Measurements from ENCODE around the gene ZNF639.

ZNF639 gene

DNA sequence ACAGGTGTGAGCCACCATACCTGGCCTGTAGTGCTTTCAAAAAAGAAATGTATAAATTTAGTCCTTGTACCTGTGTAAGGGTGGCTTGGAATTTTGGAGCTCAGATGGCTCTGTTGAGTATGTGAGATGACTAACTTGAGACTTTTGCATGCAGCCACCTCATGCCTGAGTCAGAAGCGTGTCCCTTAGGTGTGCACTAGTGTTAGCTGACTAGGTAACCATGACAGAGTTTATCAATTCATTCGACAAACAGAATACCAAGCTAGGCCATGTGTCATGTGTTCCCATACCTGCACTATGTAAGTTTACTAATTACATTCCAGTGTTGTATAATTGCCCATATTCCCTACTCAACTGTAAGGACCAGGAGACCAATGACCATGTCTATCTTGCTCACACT lies 4.0 kb upstream of the ZNF639 start:
- Histone ChIP-seq H3K4me3 (ENCODE audit: insufficient read length, low read depth) (no peak overlapping the region), H3K9me3 (ENCODE audit: insufficient read depth, low read length) (no peaks in the 10 kb centered on the region), H3K27me3 (ENCODE audit: insufficient read depth, insufficient read length) (no peaks in the 10 kb centered on the region), H3K9ac (ENCODE audit: insufficient read length, low read depth) (no peak overlapping the region), H3K36me3 (ENCODE audit: insufficient read depth, insufficient read length, low read length) (no peaks in the 10 kb centered on the region), H3K4me1 (ENCODE audit: insufficient read depth, insufficient read length) (no peaks in the 10 kb centered on the region)
- no peak for DNase-seq (ENCODE audit: low read depth, low spot score)
- TF ChIP-seq SUZ12 (IDR thresholded peaks at IDR 0.05; ENCODE audit: extremely low read depth, insufficient read depth, insufficient read length) (no peak), ZNF274 (IDR thresholded peaks at IDR 0.05; ENCODE audit: low read depth, low read length) (no peak), YY1 (IDR thresholded peaks at IDR 0.05; ENCODE audit: insufficient read depth, insufficient read length) (no peak)

DNA sequence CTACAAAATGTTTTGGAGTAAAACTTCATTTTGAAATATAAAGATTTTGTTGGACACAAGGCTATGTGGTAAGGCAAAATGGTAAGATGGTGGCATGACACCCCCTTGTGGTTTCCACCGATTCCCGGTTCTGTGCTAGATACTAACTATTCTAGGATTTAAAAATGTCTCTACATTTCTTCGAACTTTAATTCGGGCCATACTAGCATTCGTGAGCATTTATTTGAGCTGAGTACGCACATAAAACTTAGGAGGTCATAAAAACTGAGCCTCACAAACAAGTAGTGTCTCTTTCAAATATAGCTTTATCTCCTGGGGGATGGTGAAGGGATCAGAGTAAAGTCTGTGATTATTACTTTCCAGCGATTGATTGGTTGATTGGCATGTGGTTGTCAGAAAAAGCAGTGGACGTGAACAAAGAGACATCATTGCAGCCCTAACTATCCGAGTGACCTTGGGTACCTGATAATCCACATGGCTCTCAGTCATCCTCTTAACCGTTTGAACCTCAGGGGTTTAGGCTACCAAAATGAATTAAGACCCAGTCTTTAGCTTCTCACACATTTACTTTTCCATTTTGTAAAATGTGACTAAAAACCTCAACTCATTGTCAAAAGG lies 1.1 kb upstream of the ZNF639 start:
- Histone ChIP-seq H3K36me3 (ENCODE audit: insufficient read depth, insufficient read length, low read length) (peaks cover 19% of the 10 kb centered on the region), H3K4me3 (ENCODE audit: insufficient read length, low read depth) (peak overlapping the region; percentile 97), H3K4me1 (ENCODE audit: insufficient read depth, insufficient read length) (no peaks in the 10 kb centered on the region), H3K9me3 (ENCODE audit: insufficient read depth, low read length) (no peaks in the 10 kb centered on the region), H3K27me3 (ENCODE audit: insufficient read depth, insufficient read length) (no peaks in the 10 kb centered on the region), H3K9ac (ENCODE audit: insufficient read length, low read depth) (no peak overlapping the region)
- no peak for DNase-seq (ENCODE audit: low read depth, low spot score)
- TF ChIP-seq YY1 (IDR thresholded peaks at IDR 0.05; ENCODE audit: insufficient read depth, insufficient read length) = no peak
- no peak for TF ChIP-seq SUZ12 (IDR thresholded peaks at IDR 0.05; ENCODE audit: extremely low read depth, insufficient read depth, insufficient read length)
- no peak for TF ChIP-seq ZNF274 (IDR thresholded peaks at IDR 0.05; ENCODE audit: low read depth, low read length)

DNA sequence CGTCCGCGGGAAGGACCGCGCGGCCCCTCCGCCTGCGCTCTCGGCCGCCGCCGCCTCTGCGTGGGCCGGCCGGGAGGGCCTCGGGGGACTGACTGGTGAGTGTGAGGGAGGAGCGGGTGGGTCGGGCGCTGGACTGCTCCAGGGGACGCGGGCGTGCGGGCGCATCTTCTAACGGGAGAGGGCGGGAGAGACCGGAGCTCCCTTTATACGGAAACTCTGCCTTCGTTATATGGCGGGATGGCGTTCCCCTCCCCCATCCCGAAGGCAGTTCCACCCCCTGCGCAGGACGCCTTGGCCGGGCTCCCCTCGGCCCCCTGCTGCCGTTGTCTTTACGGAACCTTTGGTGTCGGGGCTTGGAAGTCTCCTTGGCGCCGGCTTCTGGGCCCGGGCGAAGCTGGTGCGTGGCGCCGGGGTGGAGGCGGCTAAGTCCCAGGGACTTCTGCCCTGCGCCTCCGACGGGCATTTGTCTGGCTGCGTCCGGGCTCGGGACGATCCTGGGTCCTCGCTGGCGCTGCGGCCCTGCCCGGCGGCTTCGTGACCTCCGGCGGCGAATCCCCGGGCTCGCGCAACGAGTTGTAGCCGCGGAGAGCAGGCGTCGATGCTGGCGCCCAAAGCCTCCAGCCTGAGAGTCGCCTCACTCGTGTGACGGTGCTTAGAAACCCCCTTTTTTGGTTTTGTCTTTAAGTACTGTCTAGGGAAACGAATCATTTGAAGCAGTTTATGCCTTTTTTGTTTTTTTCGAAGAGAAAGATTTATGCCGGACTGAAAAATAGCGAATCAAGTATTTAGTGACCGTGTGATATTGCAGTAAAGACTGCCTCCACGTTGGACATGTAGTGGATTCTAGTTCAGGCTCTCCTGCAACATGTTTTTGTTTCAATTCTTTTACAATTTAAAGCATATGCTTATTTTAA lies 623 bp downstream of the ZNF639 start:
- peak overlapping the region; percentile 97 for H3K9ac ChIP-seq (ENCODE audit: insufficient read length, low read depth)
- TF ChIP-seq SUZ12 (IDR thresholded peaks at IDR 0.05; ENCODE audit: extremely low read depth, insufficient read depth, insufficient read length) (no peak), YY1 (IDR thresholded peaks at IDR 0.05; ENCODE audit: insufficient read depth, insufficient read length) (no peak), ZNF274 (IDR thresholded peaks at IDR 0.05; ENCODE audit: low read depth, low read length) (no peak)
- peak; percentile 40 for DNase-seq (ENCODE audit: low read depth, low spot score)

DNA sequence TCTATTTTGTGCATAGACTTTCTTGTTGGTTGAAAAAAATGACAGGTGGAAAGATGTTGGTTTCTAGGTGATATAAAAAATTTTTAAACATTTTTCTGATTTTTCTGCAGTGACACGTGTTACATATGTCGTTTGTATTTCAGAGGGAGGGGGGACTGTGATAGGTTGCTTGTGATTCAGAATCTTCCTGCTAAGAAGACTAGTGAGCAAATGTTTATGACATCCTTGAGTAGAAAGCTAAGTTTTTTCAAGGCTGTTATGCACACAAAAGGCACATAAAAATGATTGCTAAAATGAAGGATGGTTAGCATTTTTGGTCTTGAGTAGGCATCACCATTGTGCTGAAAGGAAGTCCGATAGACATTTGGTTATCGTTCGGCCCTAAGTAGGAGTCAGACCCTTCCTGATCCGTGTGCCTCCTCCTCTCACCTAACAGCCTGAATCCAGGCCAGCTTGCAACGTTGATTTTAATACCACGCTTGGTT lies 1.5 kb downstream of the ZNF639 start:
- Histone ChIP-seq H3K36me3 (ENCODE audit: insufficient read depth, insufficient read length, low read length) (peaks cover 44% of the 10 kb centered on the region), H3K27me3 (ENCODE audit: insufficient read depth, insufficient read length) (no peaks in the 10 kb centered on the region), H3K4me1 (ENCODE audit: insufficient read depth, insufficient read length) (no peaks in the 10 kb centered on the region), H3K9ac (ENCODE audit: insufficient read length, low read depth) (peak overlapping the region; percentile 97), H3K9me3 (ENCODE audit: insufficient read depth, low read length) (no peaks in the 10 kb centered on the region), H3K4me3 (ENCODE audit: insufficient read length, low read depth) (peak overlapping the region; percentile 97)
- TF ChIP-seq YY1 (IDR thresholded peaks at IDR 0.05; ENCODE audit: insufficient read depth, insufficient read length) (no peak), ZNF274 (IDR thresholded peaks at IDR 0.05; ENCODE audit: low read depth, low read length) (no peak), SUZ12 (IDR thresholded peaks at IDR 0.05; ENCODE audit: extremely low read depth, insufficient read depth, insufficient read length) (no peak)
- no peak for DNase-seq (ENCODE audit: low read depth, low spot score)

More for the DNA sequence above, 623 bp downstream of the ZNF639 start:
- Histone ChIP-seq H3K4me3 (ENCODE audit: insufficient read length, low read depth) (peak overlapping the region; percentile 97), H3K36me3 (ENCODE audit: insufficient read depth, insufficient read length, low read length) (peaks cover 36% of the 10 kb centered on the region), H3K27me3 (ENCODE audit: insufficient read depth, insufficient read length) (no peaks in the 10 kb centered on the region), H3K4me1 (ENCODE audit: insufficient read depth, insufficient read length) (no peaks in the 10 kb centered on the region), H3K9me3 (ENCODE audit: insufficient read depth, low read length) (no peaks in the 10 kb centered on the region)

DNA sequence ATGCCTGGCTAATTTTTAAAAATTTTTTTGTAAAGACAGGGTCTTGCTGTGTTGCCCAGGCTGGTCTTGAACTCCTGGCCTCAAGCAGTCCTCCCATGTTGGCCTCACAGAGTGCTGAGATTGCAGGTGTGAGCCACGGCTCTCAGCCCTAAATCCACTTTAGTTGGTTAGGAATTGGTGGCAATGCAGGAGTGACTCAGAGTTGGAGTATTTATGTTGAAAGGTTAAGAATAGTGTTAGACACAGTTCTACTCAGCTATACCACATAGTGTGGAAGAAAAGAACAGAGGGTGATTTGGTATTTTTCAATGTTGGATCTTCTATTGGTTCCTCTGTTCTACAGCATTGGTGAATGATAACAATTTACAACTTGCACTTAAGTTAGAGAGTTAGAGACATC lies 7.6 kb downstream of the ZNF639 start:
- Histone ChIP-seq H3K36me3 (ENCODE audit: insufficient read depth, insufficient read length, low read length) (peaks cover 96% of the 10 kb centered on the region), H3K9me3 (ENCODE audit: insufficient read depth, low read length) (no peaks in the 10 kb centered on the region), H3K27me3 (ENCODE audit: insufficient read depth, insufficient read length) (no peaks in the 10 kb centered on the region), H3K4me3 (ENCODE audit: insufficient read length, low read depth) (no peak overlapping the region), H3K4me1 (ENCODE audit: insufficient read depth, insufficient read length) (no peaks in the 10 kb centered on the region), H3K9ac (ENCODE audit: insufficient read length, low read depth) (no peak overlapping the region)
- no peak for TF ChIP-seq SUZ12 (IDR thresholded peaks at IDR 0.05; ENCODE audit: extremely low read depth, insufficient read depth, insufficient read length)
- TF ChIP-seq YY1 (IDR thresholded peaks at IDR 0.05; ENCODE audit: insufficient read depth, insufficient read length) = no peak
- no peak for TF ChIP-seq ZNF274 (IDR thresholded peaks at IDR 0.05; ENCODE audit: low read depth, low read length)
- no peak for DNase-seq (ENCODE audit: low read depth, low spot score)

DNA sequence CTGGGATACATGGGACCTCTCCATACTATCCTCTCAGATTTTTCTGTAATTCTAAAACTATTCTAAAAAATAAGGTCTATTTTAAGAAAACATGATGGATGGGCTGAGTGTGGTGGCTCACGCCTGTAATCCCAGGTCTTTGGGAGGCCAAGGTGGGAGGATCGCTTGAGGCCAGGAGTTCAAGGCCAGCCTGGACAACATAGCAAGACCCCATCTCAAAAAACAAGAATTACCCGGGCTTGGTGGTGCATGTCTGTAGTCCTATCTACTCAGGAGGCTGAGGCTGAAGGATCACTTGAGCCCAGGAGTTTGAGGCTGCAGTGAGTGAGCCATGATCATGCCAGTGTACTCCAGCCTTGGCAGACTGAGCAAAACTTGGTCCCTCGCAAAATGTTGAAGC lies 9.4 kb downstream of the ZNF639 start:
- Histone ChIP-seq H3K36me3 (ENCODE audit: insufficient read depth, insufficient read length, low read length) (peaks cover 80% of the 10 kb centered on the region), H3K9me3 (ENCODE audit: insufficient read depth, low read length) (no peaks in the 10 kb centered on the region), H3K4me1 (ENCODE audit: insufficient read depth, insufficient read length) (no peaks in the 10 kb centered on the region), H3K9ac (ENCODE audit: insufficient read length, low read depth) (no peak overlapping the region), H3K4me3 (ENCODE audit: insufficient read length, low read depth) (no peak overlapping the region), H3K27me3 (ENCODE audit: insufficient read depth, insufficient read length) (no peaks in the 10 kb centered on the region)
- TF ChIP-seq SUZ12 (IDR thresholded peaks at IDR 0.05; ENCODE audit: extremely low read depth, insufficient read depth, insufficient read length) = no peak
- TF ChIP-seq ZNF274 (IDR thresholded peaks at IDR 0.05; ENCODE audit: low read depth, low read length) = no peak
- TF ChIP-seq YY1 (IDR thresholded peaks at IDR 0.05; ENCODE audit: insufficient read depth, insufficient read length) = no peak
- DNase-seq (ENCODE audit: low read depth, low spot score) = no peak

DNA sequence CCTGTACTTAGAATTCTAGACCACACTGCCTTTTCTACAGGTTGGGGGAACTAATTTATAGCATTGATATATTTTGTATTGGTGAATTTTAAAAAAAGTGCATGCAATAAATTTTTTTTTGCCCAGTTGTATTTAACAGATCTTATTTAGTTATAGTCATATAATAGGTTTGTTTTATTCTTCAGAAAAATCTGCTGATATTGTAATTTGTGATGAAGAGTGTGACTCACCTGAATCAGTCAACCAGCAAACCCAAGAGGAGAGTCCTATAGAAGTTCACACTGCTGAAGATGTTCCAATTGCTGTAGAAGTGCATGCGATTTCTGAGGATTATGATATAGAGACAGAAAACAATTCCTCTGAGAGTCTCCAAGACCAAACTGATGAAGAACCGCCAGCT lies 10.3 kb downstream of the ZNF639 start:
- Histone ChIP-seq H3K27me3 (ENCODE audit: insufficient read depth, insufficient read length) (no peaks in the 10 kb centered on the region), H3K9me3 (ENCODE audit: insufficient read depth, low read length) (no peaks in the 10 kb centered on the region)
- no peak for TF ChIP-seq YY1 (IDR thresholded peaks at IDR 0.05; ENCODE audit: insufficient read depth, insufficient read length)
- TF ChIP-seq SUZ12 (IDR thresholded peaks at IDR 0.05; ENCODE audit: extremely low read depth, insufficient read depth, insufficient read length) = no peak
- no peak for TF ChIP-seq ZNF274 (IDR thresholded peaks at IDR 0.05; ENCODE audit: low read depth, low read length)

More for the DNA sequence above, 10.3 kb downstream of the ZNF639 start:
- Histone ChIP-seq H3K4me1 (ENCODE audit: insufficient read depth, insufficient read length) (no peaks in the 10 kb centered on the region), H3K9ac (ENCODE audit: insufficient read length, low read depth) (no peak overlapping the region), H3K4me3 (ENCODE audit: insufficient read length, low read depth) (no peak overlapping the region), H3K36me3 (ENCODE audit: insufficient read depth, insufficient read length, low read length) (peaks cover 72% of the 10 kb centered on the region)
- no peak for DNase-seq (ENCODE audit: low read depth, low spot score)
